Thoracic aorta (tissue), 2 donors: ENCODE results near the gene SET. TPM values are rescaled to one million over a fixed set of nuclear protein-coding genes. Genes with fewer than 3 reads are reported as not detected.

Experiments
- ATAC-seq: fragments of 150-250 bp; one replicate; pipeline ENCODE4 v1.8.0; 2017; ENCODE audit warnings: low read depth; ENCODE audit not compliant: insufficient number of reproducible peaks, low FRiP score
- DNase-seq: peaks from one replicate; pipeline ENCODE4 v3.0.0-alpha.2; 2020; ENCODE audit warnings: low spot score
- H3K27ac ChIP-seq, 2 donors: fragments of 200-600 bp; sonication (generic); 1 replicate in 1 of 2; 2 replicates in 1 of 2; pipeline ENCODE4 v1.5.1; 2016; ENCODE audit warnings: mild to moderate bottlenecking in 2 of 2, moderate library complexity in 2 of 2
- H3K27me3 ChIP-seq: fragments of 200-600 bp; sonication (generic); replicated peaks from 2 replicates; pipeline ENCODE4 v1.6.0; 2016; ENCODE audit warnings: mild to moderate bottlenecking; ENCODE audit not compliant: insufficient read depth
- H3K36me3 ChIP-seq: fragments of 200-600 bp; sonication (generic); one replicate; pipeline ENCODE4 v1.5.1; 2016
- H3K4me1 ChIP-seq, 2 donors: fragments of 200-600 bp; sonication (generic); 1 replicate in 1 of 2; 2 replicates in 1 of 2; pipeline versions ENCODE4 v1.5.1 to v1.6.0; 2016; ENCODE audit warnings: low read depth in 2 of 2, mild to moderate bottlenecking in 1 of 2; ENCODE audit not compliant: control insufficient read depth in 1 of 2
- H3K4me3 ChIP-seq: fragments of 200-600 bp; sonication (generic); 2 replicates; pipeline ENCODE4 v1.5.1; 2016; ENCODE audit warnings: mild to moderate bottlenecking
- H3K9me3 ChIP-seq: fragments of 200-600 bp; sonication (generic); 2 replicates; pipeline ENCODE4 v1.5.1; 2016
- CTCF ChIP-seq: fragments of 200-600 bp; sonication (generic); IDR thresholded peaks from one replicate; pipeline ENCODE4 v1.5.1; 2019; ENCODE audit warnings: antibody characterized with exemption
- total RNA-seq, 2 donors: library from RNA; depleted of rRNA; stranded (reverse); fragments of >200 nt; gene quantifications; one replicate each; pipeline versions ENCODE4 v1.1.0 to v1.2.3, GENCODE V29; 2016

Gene SET
- total RNA-seq, 2 donors from 2014 or later, result 83.3 to 201 TPM

GRCh38 chr9:128707446-128707845, 18.4 kb downstream of the SET start:
- no peak for TF ChIP-seq CTCF
- no peaks in the 10 kb centered on the region for H3K9me3 ChIP-seq
- H3K36me3 ChIP-seq, result no peaks in the 10 kb centered on the region
- no peak overlapping the region for H3K27ac ChIP-seq
- peaks cover 0 to 8% of the 10 kb centered on the region in 2 donors for H3K4me1 ChIP-seq
- no peak for ATAC-seq
- DNase-seq, result no peak
- H3K4me3 ChIP-seq, result no peak overlapping the region
- no peaks in the 10 kb centered on the region for H3K27me3 ChIP-seq

- ATAC-seq, result no peak
- Histone ChIP-seq H3K4me3 (no peak overlapping the region), H3K27ac (no peak overlapping the region), H3K4me1 (no peaks in the 10 kb centered on the region), H3K27me3 (no peaks in the 10 kb centered on the region), H3K36me3 (no peaks in the 10 kb centered on the region), H3K9me3 (no peaks in the 10 kb centered on the region)
- no peak for TF ChIP-seq CTCF
- DNase-seq, result no peak
These were observed 23.7 kb downstream of the SET start for GRCh38 chr9:128712451-128713410.

- H3K4me3 ChIP-seq, result no peak overlapping the region
- ATAC-seq, result no peak
- no peaks in the 10 kb centered on the region for H3K27me3 ChIP-seq
- TF ChIP-seq CTCF, result no peak
- no peaks in the 10 kb centered on the region for H3K4me1 ChIP-seq
- H3K36me3 ChIP-seq, result no peaks in the 10 kb centered on the region
- no peak for DNase-seq
- no peak overlapping the region for H3K27ac ChIP-seq
- H3K9me3 ChIP-seq, result no peaks in the 10 kb centered on the region
These were observed 24.4 kb downstream of the SET start for GRCh38 chr9:128713411-128713780.

- no peaks in the 10 kb centered on the region for H3K36me3 ChIP-seq
- DNase-seq, result no peak
- H3K27ac ChIP-seq, result no peak overlapping the region
- no peaks in the 10 kb centered on the region for H3K4me1 ChIP-seq
- no peaks in the 10 kb centered on the region for H3K9me3 ChIP-seq
- H3K4me3 ChIP-seq, result no peak overlapping the region
- no peak for ATAC-seq
- no peak for TF ChIP-seq CTCF
- H3K27me3 ChIP-seq, result no peaks in the 10 kb centered on the region
These were observed 25.0 kb downstream of the SET start for GRCh38 chr9:128713941-128714573.

DNA sequence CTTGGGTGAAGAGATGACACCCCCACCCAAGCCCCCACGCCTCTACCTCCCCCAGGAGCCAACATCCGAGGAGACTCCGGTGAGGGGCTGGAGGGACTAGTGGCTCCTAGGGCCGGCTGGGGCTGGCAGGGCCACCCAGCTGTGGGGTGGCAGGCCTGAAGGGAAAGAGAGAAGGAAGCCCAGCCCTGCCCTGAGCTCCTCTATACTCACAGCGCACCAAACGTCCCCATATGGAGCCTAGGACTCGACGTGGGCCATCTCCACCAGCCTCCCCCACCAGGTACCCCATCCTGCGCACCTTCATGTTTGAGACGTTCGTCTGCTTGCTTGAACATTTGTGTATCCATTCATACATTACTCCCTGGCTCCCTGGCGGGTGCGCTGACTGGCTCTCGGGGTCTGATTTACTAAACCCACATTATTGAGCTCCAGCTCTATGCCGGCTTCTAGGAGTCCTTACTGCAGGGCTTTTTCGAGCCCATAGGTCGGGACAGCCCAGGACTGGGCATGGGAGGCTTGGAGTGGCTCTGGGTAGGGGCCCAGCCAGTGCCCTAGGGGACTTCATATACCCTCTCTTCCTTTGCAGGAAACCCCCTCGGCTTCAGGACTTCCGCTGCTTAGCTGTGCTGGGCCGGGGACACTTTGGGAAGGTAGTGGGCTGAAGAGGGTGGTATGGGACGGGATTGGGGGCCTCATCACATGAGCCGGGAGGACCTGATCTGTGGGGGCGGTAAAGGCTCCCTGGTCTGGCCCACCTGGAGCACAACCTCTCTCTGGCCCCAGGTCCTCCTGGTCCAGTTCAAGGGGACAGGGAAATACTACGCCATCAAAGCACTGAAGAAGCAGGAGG, 25.8 kb downstream of the SET start:
- ATAC-seq (no peak), DNase-seq (no peak)
- Histone ChIP-seq H3K4me3 (no peak overlapping the region), H3K27ac (no peak overlapping the region), H3K4me1 (no peaks in the 10 kb centered on the region), H3K9me3 (no peaks in the 10 kb centered on the region), H3K36me3 (no peaks in the 10 kb centered on the region), H3K27me3 (no peaks in the 10 kb centered on the region)
- TF ChIP-seq CTCF, result no peak
